K562 (cell line): Measurements from ENCODE around the gene SLC7A4. TPM values are rescaled to one million over a fixed set of nuclear protein-coding genes. Genes with fewer than 3 reads are reported as not detected.

Source experiments
- CEBPZ ChIP-seq: fragments of 150-350 bp; IDR thresholded peaks from 2 replicates; pipeline ENCODE4 v1.6.1; 2014; ENCODE audit warnings: low read depth, mild to moderate bottlenecking, low read length, borderline replicate concordance
- CHD7 ChIP-seq: fragments of 200-600 bp; sonication (generic); IDR thresholded peaks from one replicate; pipeline ENCODE4 v1.6.1; 2012; ENCODE audit warnings: mild to moderate bottlenecking, low read depth, low read length, inconsistent platforms
- ELF2 ChIP-seq: fragments of 250-450 bp; sonication (Bioruptor Pico); IDR thresholded peaks from 2 replicates; pipeline ENCODE4 v1.5.0; 2021; ENCODE audit warnings: mild to moderate bottlenecking
- ELK1 ChIP-seq: sonication (generic); formaldehyde crosslinking; IDR thresholded peaks from 2 replicates; pipeline ENCODE4 v1.8.1; 2022; ENCODE audit warnings: missing genetic modification reagents
- HIVEP1 ChIP-seq: fragments of 250-450 bp; sonication (Bioruptor Pico); IDR thresholded peaks from 2 replicates; pipeline ENCODE4 v1.4.0; 2020; ENCODE audit warnings: mild to moderate bottlenecking
- HOMEZ ChIP-seq: fragments of 250-450 bp; sonication (Bioruptor Pico); IDR thresholded peaks from 2 replicates; pipeline ENCODE4 v1.4.0; 2020; ENCODE audit warnings: mild to moderate bottlenecking, moderate library complexity
- KLF13 ChIP-seq: fragments of 450-650 bp; IDR thresholded peaks from 2 replicates; pipeline ENCODE4 v1.6.1; 2016; ENCODE audit warnings: missing genetic modification characterization, low read depth, mild to moderate bottlenecking, missing compliant biosample characterization, moderate library complexity, borderline replicate concordance
- SMARCC2 ChIP-seq: fragments of 450-650 bp; IDR thresholded peaks from 2 replicates; pipeline ENCODE4 v1.6.1; 2017; ENCODE audit warnings: antibody characterized with exemption, moderate library complexity, mild to moderate bottlenecking, low read depth
- STAT5A ChIP-seq: IDR thresholded peaks from 2 replicates; pipeline ENCODE4 v1.6.1; 2012; ENCODE audit warnings: low read length, inconsistent platforms, borderline replicate concordance
- ZNF780A ChIP-seq: fragments of 250-450 bp; sonication (Bioruptor Pico); IDR thresholded peaks from 2 replicates; pipeline ENCODE4 v1.5.0; 2021; ENCODE audit warnings: mild to moderate bottlenecking
- polyA plus RNA-seq, 8 experiments: library from polyadenylated mRNA; depleted of rRNA in 4 of 8; stranded (reverse) in 5 of 8; unstranded in 3 of 8; fragments of >200 nt; fragmentation: Nextera tagmentation in 2 of 8; fragmentation: Illumina TruSeq in 1 of 8; extraction: Ambion mirVana in 2 of 8; extraction: Trizol in 1 of 8; gene quantifications; 2 replicates each; pipeline versions ENCODE4 v1.2.1 to v1.2.3, GENCODE V29; 2011 to 2014; ENCODE audit warnings: inconsistent platforms in 1 of 8, missing spikeins in 1 of 8
- total RNA-seq, 7 experiments: library from RNA; depleted of rRNA in 6 of 7; stranded (reverse); fragments of >200 nt in 6 of 7; fragmentation: Illumina TruSeq in 2 of 7; extraction: Trizol in 2 of 7; gene quantifications; 2 replicates each; pipeline versions ENCODE4 v1.2.1 to v1.2.3, GENCODE V29; 2011 to 2021; ENCODE audit warnings: low replicate concordance in 1 of 7

The SLC7A4 gene
- total and polyA plus RNA-seq, 9 of the 15 experiments (the other 6 are each of a cell fraction or from before 2014, with no cell fraction given): not detected

- TF ChIP-seq CHD7 (no peak), STAT5A (no peak), HIVEP1 (CRISPR knock-in tag) (no peak), CEBPZ (no peak), SMARCC2 (no peak), ELK1 (CRISPR knock-in tag) (no peak), HOMEZ (peak; percentile 63; the same call in 1 of the 2 replicates), ZNF780A (CRISPR knock-in tag) (no peak), KLF13 (no peak), ELF2 (CRISPR knock-in tag) (peak; percentile 48; the same call in 1 of the 2 replicates)
Measured at GRCh38 chr22:21030032-21030431, 2.3 kb downstream of the SLC7A4 start (continued).
